HEK293T (cell line): ENCODE results near the gene PLPPR1.

Experiments
- BHLHE40 ChIP-seq: fragments of 450-650 bp; IDR thresholded peaks from 2 replicates; pipeline ENCODE4 v1.6.1; 2016; ENCODE audit warnings: mild to moderate bottlenecking, moderate library complexity, borderline replicate concordance
- FOXA1 ChIP-seq: fragments of 450-650 bp; IDR thresholded peaks from 2 replicates; pipeline ENCODE4 v1.6.1; 2016; ENCODE audit warnings: mild to moderate bottlenecking
- NFRKB ChIP-seq: fragments of 450-650 bp; IDR thresholded peaks from 2 replicates; pipeline ENCODE4 v1.6.1; 2016; ENCODE audit warnings: mild to moderate bottlenecking, moderate library complexity
- SUZ12 ChIP-seq: fragments of 450-650 bp; IDR thresholded peaks from 2 replicates; pipeline ENCODE4 v1.6.1; 2016; ENCODE audit warnings: mild to moderate bottlenecking
- TARDBP ChIP-seq: fragments of 450-650 bp; IDR thresholded peaks from 2 replicates; pipeline ENCODE4 v1.6.1; 2016
- ZNF384 ChIP-seq: fragments of 450-650 bp; IDR thresholded peaks from 2 replicates; pipeline ENCODE4 v1.6.1; 2016
- TF ChIP-seq, protein P1 (sequence below): fragments of 450-650 bp; IDR thresholded peaks from 2 replicates; pipeline ENCODE4 v1.6.1; 2016

DNA sequence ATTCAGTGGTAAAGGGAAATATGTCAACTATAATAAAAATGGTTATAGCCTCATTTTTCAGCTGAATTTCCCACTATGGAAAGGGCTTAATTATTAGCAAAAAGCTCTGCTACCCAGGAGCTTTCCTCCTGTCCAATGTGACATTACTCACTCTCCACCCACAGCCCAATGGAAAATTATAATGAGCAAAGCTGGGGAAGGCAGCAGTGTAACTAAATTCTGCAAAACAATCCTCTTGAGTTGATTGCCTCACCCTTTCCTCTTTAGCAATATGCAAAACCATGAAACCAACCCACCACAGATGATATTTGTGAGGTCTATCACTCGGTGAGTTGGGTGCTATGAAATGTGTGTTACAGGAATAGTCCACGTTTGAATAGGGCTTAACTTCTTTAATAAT lies 14.0 kb upstream of the PLPPR1 start:
- TF ChIP-seq NFRKB = no peak
- no peak for TF ChIP-seq ZNF384
- TF ChIP-seq, protein P1, sequence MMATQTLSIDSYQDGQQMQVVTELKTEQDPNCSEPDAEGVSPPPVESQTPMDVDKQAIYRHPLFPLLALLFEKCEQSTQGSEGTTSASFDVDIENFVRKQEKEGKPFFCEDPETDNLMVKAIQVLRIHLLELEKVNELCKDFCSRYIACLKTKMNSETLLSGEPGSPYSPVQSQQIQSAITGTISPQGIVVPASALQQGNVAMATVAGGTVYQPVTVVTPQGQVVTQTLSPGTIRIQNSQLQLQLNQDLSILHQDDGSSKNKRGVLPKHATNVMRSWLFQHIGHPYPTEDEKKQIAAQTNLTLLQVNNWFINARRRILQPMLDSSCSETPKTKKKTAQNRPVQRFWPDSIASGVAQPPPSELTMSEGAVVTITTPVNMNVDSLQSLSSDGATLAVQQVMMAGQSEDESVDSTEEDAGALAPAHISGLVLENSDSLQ = no peak
- TF ChIP-seq TARDBP = no peak
- no peak for TF ChIP-seq BHLHE40
- no peak for TF ChIP-seq FOXA1
- TF ChIP-seq SUZ12 = no peak
